ENCODE measurements around the gene TMEM31.

The TMEM31 gene

GRCh38 chrX:103687073-103687695, 23.5 kb upstream of the TMEM31 start:
- H3K4me1 ChIP-seq (ENCODE audit: control insufficient read depth, insufficient read depth, low read length): peaks cover 8% of the 10 kb centered on the region
- no peaks in the 10 kb centered on the region for H3K9me3 ChIP-seq (ENCODE audit: control insufficient read depth, insufficient read depth, low read depth, low read length)
- peak overlapping the region; percentile 99 for H3K9ac ChIP-seq (ENCODE audit: low read length)
- H3K27me3 ChIP-seq (ENCODE audit: control insufficient read depth, insufficient read depth, low read length): no peaks in the 10 kb centered on the region; the same call in 1 of the 2 replicates
- H3K27ac ChIP-seq (ENCODE audit: low read depth, low read length): peak overlapping the region; percentile 91
- peak overlapping the region; percentile 94 for H3K4me3 ChIP-seq (ENCODE audit: low read depth, low read length)
- peaks cover 39% of the 10 kb centered on the region for H3K36me3 ChIP-seq (ENCODE audit: control insufficient read depth, insufficient read depth, low read length)

GRCh38 chrX:103687696-103688201, 23.0 kb upstream of the TMEM31 start:
- H3K27ac ChIP-seq (ENCODE audit: low read depth, low read length): peak overlapping the region; percentile 91
- H3K4me1 ChIP-seq (ENCODE audit: control insufficient read depth, insufficient read depth, low read length): peaks cover 8% of the 10 kb centered on the region
- no peaks in the 10 kb centered on the region; the same call in 1 of the 2 replicates for H3K27me3 ChIP-seq (ENCODE audit: control insufficient read depth, insufficient read depth, low read length)
- H3K36me3 ChIP-seq (ENCODE audit: control insufficient read depth, insufficient read depth, low read length): peaks cover 33% of the 10 kb centered on the region
- H3K9me3 ChIP-seq (ENCODE audit: control insufficient read depth, insufficient read depth, low read depth, low read length): no peaks in the 10 kb centered on the region
- peak overlapping the region; percentile 99 for H3K9ac ChIP-seq (ENCODE audit: low read length)
- peak overlapping the region; percentile 94 for H3K4me3 ChIP-seq (ENCODE audit: low read depth, low read length)

GRCh38 chrX:103688946-103689345, 21.8 kb upstream of the TMEM31 start:
- Histone ChIP-seq H3K9me3 (ENCODE audit: control insufficient read depth, insufficient read depth, low read depth, low read length) (no peaks in the 10 kb centered on the region), H3K27me3 (ENCODE audit: control insufficient read depth, insufficient read depth, low read length) (no peaks in the 10 kb centered on the region; the same call in 1 of the 2 replicates), H3K27ac (ENCODE audit: low read depth, low read length) (no peak overlapping the region), H3K4me1 (ENCODE audit: control insufficient read depth, insufficient read depth, low read length) (peaks cover 8% of the 10 kb centered on the region), H3K36me3 (ENCODE audit: control insufficient read depth, insufficient read depth, low read length) (peaks cover 22% of the 10 kb centered on the region), H3K4me3 (ENCODE audit: low read depth, low read length) (no peak overlapping the region), H3K9ac (ENCODE audit: low read length) (no peak overlapping the region)

- no peaks in the 10 kb centered on the region for H3K9me3 ChIP-seq (ENCODE audit: control insufficient read depth, insufficient read depth, low read depth, low read length)
- H3K36me3 ChIP-seq (ENCODE audit: control insufficient read depth, insufficient read depth, low read length): peaks cover 9% of the 10 kb centered on the region; the same call in 1 of the 2 replicates
- H3K27me3 ChIP-seq (ENCODE audit: control insufficient read depth, insufficient read depth, low read length): peaks cover under 1% of the 10 kb centered on the region; the same call in 1 of the 2 replicates
- H3K4me1 ChIP-seq (ENCODE audit: control insufficient read depth, insufficient read depth, low read length): peaks cover 8% of the 10 kb centered on the region
- H3K4me3 ChIP-seq (ENCODE audit: low read depth, low read length): no peak overlapping the region
- H3K9ac ChIP-seq (ENCODE audit: low read length): no peak overlapping the region
- no peak overlapping the region for H3K27ac ChIP-seq (ENCODE audit: low read depth, low read length)
Observed at GRCh38 chrX:103691059-103691458, 19.6 kb upstream of the TMEM31 start.

- no peaks in the 10 kb centered on the region for H3K36me3 ChIP-seq (ENCODE audit: control insufficient read depth, insufficient read depth, low read length)
- no peaks in the 10 kb centered on the region for H3K9me3 ChIP-seq (ENCODE audit: control insufficient read depth, insufficient read depth, low read depth, low read length)
- no peak overlapping the region for H3K27ac ChIP-seq (ENCODE audit: low read depth, low read length)
- H3K4me3 ChIP-seq (ENCODE audit: low read depth, low read length): peak overlapping the region; percentile 20; the same call in 1 of the 2 replicates
- H3K9ac ChIP-seq (ENCODE audit: low read length): no peak overlapping the region
- H3K4me1 ChIP-seq (ENCODE audit: control insufficient read depth, insufficient read depth, low read length): peaks cover 23% of the 10 kb centered on the region
- H3K27me3 ChIP-seq (ENCODE audit: control insufficient read depth, insufficient read depth, low read length): peaks cover 5% of the 10 kb centered on the region; the same call in 1 of the 2 replicates
Observed at GRCh38 chrX:103697687-103698086, 13.0 kb upstream of the TMEM31 start.

- peaks cover 12% of the 10 kb centered on the region; the same call in 1 of the 2 replicates for H3K27me3 ChIP-seq (ENCODE audit: control insufficient read depth, insufficient read depth, low read length)
Observed at GRCh38 chrX:103699243-103699642, 11.5 kb upstream of the TMEM31 start.

GRCh38 chrX:103704863-103705262, 5.8 kb upstream of the TMEM31 start:
- H3K27ac ChIP-seq (ENCODE audit: low read depth, low read length): no peak overlapping the region
- no peak overlapping the region for H3K9ac ChIP-seq (ENCODE audit: low read length)
- no peaks in the 10 kb centered on the region for H3K4me1 ChIP-seq (ENCODE audit: control insufficient read depth, insufficient read depth, low read length)

More at GRCh38 chrX:103699243-103699642, 11.5 kb upstream of the TMEM31 start:
- no peak overlapping the region for H3K27ac ChIP-seq (ENCODE audit: low read depth, low read length)
- no peaks in the 10 kb centered on the region for H3K36me3 ChIP-seq (ENCODE audit: control insufficient read depth, insufficient read depth, low read length)
- peaks cover 23% of the 10 kb centered on the region for H3K4me1 ChIP-seq (ENCODE audit: control insufficient read depth, insufficient read depth, low read length)
- H3K4me3 ChIP-seq (ENCODE audit: low read depth, low read length): no peak overlapping the region
- H3K9me3 ChIP-seq (ENCODE audit: control insufficient read depth, insufficient read depth, low read depth, low read length): no peaks in the 10 kb centered on the region
- no peak overlapping the region for H3K9ac ChIP-seq (ENCODE audit: low read length)

GRCh38 chrX:103716962-103717361, 6.3 kb downstream of the TMEM31 start:
- no peak overlapping the region for H3K27ac ChIP-seq (ENCODE audit: low read depth, low read length)
- peaks cover 15% of the 10 kb centered on the region for H3K4me1 ChIP-seq (ENCODE audit: control insufficient read depth, insufficient read depth, low read length)
- H3K36me3 ChIP-seq (ENCODE audit: control insufficient read depth, insufficient read depth, low read length): no peaks in the 10 kb centered on the region
- peaks cover 26% of the 10 kb centered on the region; the same call in 1 of the 2 replicates for H3K27me3 ChIP-seq (ENCODE audit: control insufficient read depth, insufficient read depth, low read length)
- no peak overlapping the region for H3K9ac ChIP-seq (ENCODE audit: low read length)
- no peak overlapping the region for H3K4me3 ChIP-seq (ENCODE audit: low read depth, low read length)
- H3K9me3 ChIP-seq (ENCODE audit: control insufficient read depth, insufficient read depth, low read depth, low read length): no peaks in the 10 kb centered on the region

More at GRCh38 chrX:103704863-103705262, 5.8 kb upstream of the TMEM31 start:
- no peaks in the 10 kb centered on the region; the same call in 1 of the 2 replicates for H3K36me3 ChIP-seq (ENCODE audit: control insufficient read depth, insufficient read depth, low read length)
- peaks cover 35% of the 10 kb centered on the region; the same call in 1 of the 2 replicates for H3K27me3 ChIP-seq (ENCODE audit: control insufficient read depth, insufficient read depth, low read length)
- H3K9me3 ChIP-seq (ENCODE audit: control insufficient read depth, insufficient read depth, low read depth, low read length): no peaks in the 10 kb centered on the region
- no peak overlapping the region for H3K4me3 ChIP-seq (ENCODE audit: low read depth, low read length)

GRCh38 chrX:103718120-103718519, 7.4 kb downstream of the TMEM31 start:
- no peak overlapping the region for H3K9ac ChIP-seq (ENCODE audit: low read length)
- H3K4me3 ChIP-seq (ENCODE audit: low read depth, low read length): no peak overlapping the region
- peaks cover 38% of the 10 kb centered on the region for H3K27me3 ChIP-seq (ENCODE audit: control insufficient read depth, insufficient read depth, low read length)
- no peaks in the 10 kb centered on the region for H3K9me3 ChIP-seq (ENCODE audit: control insufficient read depth, insufficient read depth, low read depth, low read length)
- H3K36me3 ChIP-seq (ENCODE audit: control insufficient read depth, insufficient read depth, low read length): no peaks in the 10 kb centered on the region; the same call in 1 of the 2 replicates
- H3K27ac ChIP-seq (ENCODE audit: low read depth, low read length): no peak overlapping the region
- peaks cover 13% of the 10 kb centered on the region for H3K4me1 ChIP-seq (ENCODE audit: control insufficient read depth, insufficient read depth, low read length)

- peaks cover 32% of the 10 kb centered on the region for H3K4me1 ChIP-seq (ENCODE audit: control insufficient read depth, insufficient read depth, low read length)
- H3K4me3 ChIP-seq (ENCODE audit: low read depth, low read length): no peak overlapping the region
- no peak overlapping the region for H3K27ac ChIP-seq (ENCODE audit: low read depth, low read length)
- no peak overlapping the region for H3K9ac ChIP-seq (ENCODE audit: low read length)
- H3K36me3 ChIP-seq (ENCODE audit: control insufficient read depth, insufficient read depth, low read length): no peaks in the 10 kb centered on the region; the same call in 1 of the 2 replicates
- peaks cover 31% of the 10 kb centered on the region for H3K27me3 ChIP-seq (ENCODE audit: control insufficient read depth, insufficient read depth, low read length)
- H3K9me3 ChIP-seq (ENCODE audit: control insufficient read depth, insufficient read depth, low read depth, low read length): no peaks in the 10 kb centered on the region
Observed at GRCh38 chrX:103722505-103722904, 11.8 kb downstream of the TMEM31 start.

- Histone ChIP-seq H3K4me1 (ENCODE audit: control insufficient read depth, insufficient read depth, low read length) (peaks cover 62% of the 10 kb centered on the region), H3K4me3 (ENCODE audit: low read depth, low read length) (no peak overlapping the region), H3K27ac (ENCODE audit: low read depth, low read length) (no peak overlapping the region), H3K9ac (ENCODE audit: low read length) (no peak overlapping the region), H3K36me3 (ENCODE audit: control insufficient read depth, insufficient read depth, low read length) (no peaks in the 10 kb centered on the region; the same call in 1 of the 2 replicates), H3K9me3 (ENCODE audit: control insufficient read depth, insufficient read depth, low read depth, low read length) (no peaks in the 10 kb centered on the region), H3K27me3 (ENCODE audit: control insufficient read depth, insufficient read depth, low read length) (peaks cover 39% of the 10 kb centered on the region)
Observed at GRCh38 chrX:103726477-103726876, 15.8 kb downstream of the TMEM31 start.

Data from HUES6 (cell line).